GM12891 (cell line): ENCODE measurements around the gene POLR1G.

Experiments
- POLR2A ChIP-seq: IDR thresholded peaks from 2 replicates; pipeline ENCODE4 v1.6.1; 2011; ENCODE audit warnings: low read depth, low read length, control low read depth
- TAF1 ChIP-seq: IDR thresholded peaks from 2 replicates; pipeline ENCODE4 v1.6.1; 2011; ENCODE audit warnings: low read depth, low read length, control low read depth

DNA sequence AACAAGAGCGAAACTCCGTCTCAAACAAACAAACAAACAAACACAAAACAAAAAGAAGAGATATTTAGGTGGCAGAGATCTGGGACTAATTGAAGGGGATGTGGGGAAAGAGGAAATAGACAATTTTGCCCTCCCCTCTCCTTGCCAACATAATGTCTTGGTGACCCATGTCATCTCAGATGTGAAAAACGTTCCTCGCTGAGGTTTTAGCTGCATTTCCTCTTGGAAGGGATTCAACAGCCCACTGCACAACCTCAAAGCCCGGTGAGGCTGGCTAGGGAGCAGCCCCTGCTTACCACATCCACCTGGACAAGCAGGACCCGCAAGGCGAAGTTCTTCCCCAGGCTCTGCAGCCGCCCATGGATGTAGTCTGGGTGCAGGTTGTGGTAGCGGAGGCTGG is 12.4 kb downstream of the POLR1G start:
- TF ChIP-seq POLR2A (no peak), TAF1 (no peak)
